H9 (cell line): Measurements from ENCODE around the gene IL1RN. TPM values are rescaled to one million over a fixed set of nuclear protein-coding genes. Genes with fewer than 3 reads are reported as not detected.

Experiments used
- DNase-seq: peaks from one replicate; pipeline ENCODE4 v3.0.0-alpha.2; 2017
- H2AFZ ChIP-seq: one replicate; pipeline ENCODE4 v1.6.1; 2013; ENCODE audit warnings: mild to moderate bottlenecking, low read length, control low read depth, moderate library complexity
- H2AK5ac ChIP-seq: 2 replicates; pipeline ENCODE4 v1.6.1; 2013; ENCODE audit warnings: low read length, control low read depth, mixed read lengths; ENCODE audit not compliant: insufficient read length
- H2BK120ac ChIP-seq: one replicate; pipeline ENCODE4 v1.6.1; 2013; ENCODE audit warnings: low read depth, mild to moderate bottlenecking, low read length, control low read depth, inconsistent platforms; ENCODE audit not compliant: poor library complexity, severe bottlenecking
- H2BK12ac ChIP-seq: 2 replicates; pipeline ENCODE4 v1.6.1; 2013; ENCODE audit warnings: low read length, control low read depth, mixed read lengths, low read depth; ENCODE audit not compliant: insufficient read length
- H2BK15ac ChIP-seq: 2 replicates; pipeline ENCODE4 v1.6.1; 2013; ENCODE audit warnings: low read depth, low read length, control low read depth
- H2BK20ac ChIP-seq: one replicate; pipeline ENCODE4 v1.6.1; 2013; ENCODE audit warnings: low read depth, mild to moderate bottlenecking, low read length, control low read depth, inconsistent platforms; ENCODE audit not compliant: poor library complexity, severe bottlenecking
- H2BK5ac ChIP-seq: 2 replicates; pipeline ENCODE4 v1.6.1; 2013; ENCODE audit warnings: low read length, control low read depth, mixed read lengths; ENCODE audit not compliant: insufficient read length
- H3K14ac ChIP-seq: 2 replicates; pipeline ENCODE4 v1.6.1; 2013; ENCODE audit warnings: low read length, control low read depth; ENCODE audit not compliant: insufficient read depth
- H3K18ac ChIP-seq: 2 replicates; pipeline ENCODE4 v1.6.1; 2013; ENCODE audit warnings: low read depth, mild to moderate bottlenecking, mixed read lengths, low read length, control low read depth; ENCODE audit not compliant: insufficient read length
- H3K23ac ChIP-seq: 2 replicates; pipeline ENCODE4 v1.6.1; 2013; ENCODE audit warnings: low read length, control low read depth, mixed read lengths, low read depth; ENCODE audit not compliant: insufficient read length
- H3K23me2 ChIP-seq: 2 replicates; pipeline ENCODE4 v1.6.1; 2013; ENCODE audit warnings: low read depth, mild to moderate bottlenecking, mixed read lengths, low read length, control low read depth; ENCODE audit not compliant: insufficient read length, poor library complexity, severe bottlenecking
- H3K27ac ChIP-seq: 2 replicates; pipeline ENCODE4 v1.5.1; 2013; ENCODE audit warnings: low read length, control low read depth, mixed read lengths, low read depth; ENCODE audit not compliant: insufficient read length
- H3K27me3 ChIP-seq: 2 replicates; pipeline ENCODE4 v1.6.1; 2013; ENCODE audit warnings: low read length, control low read depth, inconsistent platforms; ENCODE audit not compliant: insufficient read depth
- H3K4ac ChIP-seq: 2 replicates; pipeline ENCODE4 v1.6.1; 2013; ENCODE audit warnings: low read depth, mild to moderate bottlenecking, control low read depth, inconsistent platforms, low read length, moderate library complexity
- H3K4me1 ChIP-seq: 2 replicates; pipeline ENCODE4 v1.6.1; 2013; ENCODE audit warnings: low read length, control low read depth, inconsistent platforms; ENCODE audit not compliant: insufficient read depth
- H3K4me2 ChIP-seq: 2 replicates; pipeline ENCODE4 v1.6.1; 2013; ENCODE audit warnings: low read length, control low read depth, mixed read lengths; ENCODE audit not compliant: insufficient read length, insufficient read depth
- H3K56ac ChIP-seq: 2 replicates; pipeline ENCODE4 v1.6.1; 2013; ENCODE audit warnings: low read depth, mild to moderate bottlenecking, mixed read lengths, low read length, control low read depth; ENCODE audit not compliant: insufficient read length
- H3K79me1 ChIP-seq: 2 replicates; pipeline ENCODE4 v1.6.1; 2013; ENCODE audit warnings: low read depth, mild to moderate bottlenecking, moderate library complexity, low read length, control low read depth, inconsistent platforms; ENCODE audit not compliant: insufficient read depth, poor library complexity, severe bottlenecking
- H3K79me2 ChIP-seq: 2 replicates; pipeline ENCODE4 v1.6.1; 2013; ENCODE audit warnings: low read length, control low read depth, inconsistent platforms; ENCODE audit not compliant: insufficient read depth
- H3K9ac ChIP-seq: 2 replicates; pipeline ENCODE4 v1.6.1; 2013; ENCODE audit warnings: low read length, control low read depth, mixed read lengths; ENCODE audit not compliant: insufficient read length; ENCODE audit errors: extremely low read depth
- H3K9me3 ChIP-seq: one replicate; pipeline ENCODE4 v1.6.1; 2013; ENCODE audit warnings: low read depth, low read length, inconsistent platforms; ENCODE audit not compliant: control insufficient read depth
- H3T11ph ChIP-seq: one replicate; pipeline ENCODE4 v1.6.1; 2013; ENCODE audit warnings: mild to moderate bottlenecking, low read length, control low read depth, inconsistent platforms
- H4K20me1 ChIP-seq: one replicate; pipeline ENCODE4 v1.6.1; 2013; ENCODE audit not compliant: control insufficient read depth, insufficient read length, insufficient read depth
- H4K5ac ChIP-seq: 2 replicates; pipeline ENCODE4 v1.6.1; 2013; ENCODE audit warnings: low read depth, mild to moderate bottlenecking, mixed read lengths, low read length, control low read depth; ENCODE audit not compliant: insufficient read length
- H4K8ac ChIP-seq: replicated peaks from 2 replicates; pipeline ENCODE4 v1.6.1; 2013; ENCODE audit warnings: low read length, control low read depth, mixed read lengths, low read depth; ENCODE audit not compliant: insufficient read length
- H4K91ac ChIP-seq: 2 replicates; pipeline ENCODE4 v1.6.1; 2013; ENCODE audit warnings: low read depth, mild to moderate bottlenecking, moderate library complexity, mixed read lengths, low read length, control low read depth; ENCODE audit not compliant: insufficient read length
- H3K27ac Mint-ChIP-seq, 3 experiments: 2 replicates in 2 of 3; 3 replicates in 1 of 3; pipeline ENCODE4 v1.8.0; 2020 to 2021; ENCODE audit warnings: mixed read lengths in 3 of 3, mild to moderate bottlenecking in 1 of 3, moderate library complexity in 1 of 3
- H3K27me3 Mint-ChIP-seq: 2 replicates; pipeline ENCODE4 v1.8.0; 2021; ENCODE audit warnings: low read depth, mild to moderate bottlenecking, moderate library complexity, mixed read lengths
- H3K36me3 Mint-ChIP-seq, 3 experiments: 2 replicates in 2 of 3; 3 replicates in 1 of 3; pipeline ENCODE4 v1.8.0; 2020 to 2021; ENCODE audit warnings: low read depth in 3 of 3, mixed read lengths in 3 of 3; ENCODE audit not compliant: insufficient read depth in 1 of 3
- H3K4me1 Mint-ChIP-seq, 2 experiments: 2 replicates each; pipeline ENCODE4 v1.8.0; 2020; ENCODE audit warnings: mixed read lengths in 2 of 2
- H3K4me3 Mint-ChIP-seq, 2 experiments: 2 replicates in 1 of 2; 3 replicates in 1 of 2; pipeline ENCODE4 v1.8.0; 2020 to 2021; ENCODE audit warnings: mild to moderate bottlenecking in 2 of 2, mixed read lengths in 2 of 2, moderate library complexity in 1 of 2
- H3K9me3 Mint-ChIP-seq, 2 experiments: 2 replicates in 1 of 2; 3 replicates in 1 of 2; pipeline ENCODE4 v1.8.0; 2020; ENCODE audit warnings: mild to moderate bottlenecking in 2 of 2, mixed read lengths in 2 of 2, moderate library complexity in 1 of 2
- CTCF ChIP-seq: fragments of 200-600 bp; sonication (generic); conservative IDR thresholded peaks from 3 replicates; pipeline ENCODE4 v1.8.0; 2021; ENCODE audit warnings: antibody characterized with exemption, mild to moderate bottlenecking
- WGBS: extraction: QIAGEN DNeasy Blood & Tissue Kit; methylation state at CpG from one replicate; pipeline ENCODE4 v1.1.7; 2013; ENCODE audit warnings: missing lambda C conversion rate, low lambda C conversion rate, mixed read lengths; ENCODE audit not compliant: insufficient read length; ENCODE audit errors: extremely low coverage; 5-methylcytosine and 5-hydroxymethylcytosine counted together
- total RNA-seq: library from RNA; stranded (reverse); gene quantifications from 2 replicates; pipeline ENCODE4 v1.2.1, GENCODE V29; 2021

Gene IL1RN
- total RNA-seq, 1 experiment from 2014 or later = not detected

- Histone ChIP-seq H2BK5ac (no peak overlapping the region), H3K9ac (no peak overlapping the region), H2AK5ac (no peak overlapping the region), H3T11ph (no peak overlapping the region), H4K91ac (no peak overlapping the region), H4K5ac (no peak overlapping the region), H3K56ac (no peak overlapping the region), H3K14ac (no peak overlapping the region), H3K4me1 (peaks cover 5% of the 10 kb centered on the region; the same call in 1 of the 2 replicates), H2BK12ac (no peak overlapping the region), H2AFZ (no peak overlapping the region), H3K27me3 (no peaks in the 10 kb centered on the region), H3K18ac (no peak overlapping the region), H2BK20ac (no peak overlapping the region), H3K4me2 (no peak overlapping the region), H3K27ac (no peak overlapping the region), H4K8ac (no peak overlapping the region), H3K79me2 (no peaks in the 10 kb centered on the region), H3K4ac (no peak overlapping the region), H2BK120ac (no peak overlapping the region), H2BK15ac (no peak overlapping the region), H4K20me1 (no peaks in the 10 kb centered on the region), H3K79me1 (no peaks in the 10 kb centered on the region), H3K23ac (no peak overlapping the region), H3K9me3 (no peaks in the 10 kb centered on the region), H3K23me2 (no peaks in the 10 kb centered on the region)
- no peak for TF ChIP-seq CTCF
- WGBS = no CpG with 5 or more reads among the region's 3 CpGs
- H3K9me3 Mint-ChIP-seq = no peaks in the 10 kb centered on the region
- no peak overlapping the region for H3K4me3 Mint-ChIP-seq
- no peak overlapping the region for H3K27ac Mint-ChIP-seq
- H3K36me3 Mint-ChIP-seq = no peaks in the 10 kb centered on the region
- no peak for DNase-seq
- H3K27me3 Mint-ChIP-seq = no peaks in the 10 kb centered on the region
- H3K4me1 Mint-ChIP-seq = no peaks in the 10 kb centered on the region
Observed at GRCh38 chr2:113113807-113114206, 13.6 kb upstream of the IL1RN start.
